HCT116 (cell line): ENCODE measurements around the gene PDE4DIP. TPM values are rescaled to one million over a fixed set of nuclear protein-coding genes. Genes with fewer than 3 reads are reported as not detected.
A peak's percentile ranks its signal among the peaks of the same experiment; 100 is the strongest.
"Not testable (repeated sequence)": the region's sequence is repeated elsewhere in the genome, so short reads cannot be mapped to it uniquely, and the experiment has no call there.

Experiments
- ATAC-seq: fragments of 200-7000 bp; cut with Tn5 transposase; 2 replicates; pipeline ENCODE4 v1.9.1; 2020; ENCODE audit warnings: mild to moderate bottlenecking, moderate library complexity
- BruUV-seq: library from RNA; stranded (reverse); fragments of 400-500 nt; replicated peaks from 2 replicates; lab custom pipeline; 2021; lab: Mats Ljungman, UMichigan
- CTCF ChIA-PET: fragments of 300-600 bp; sonication (Branson Sonifier 250); formaldehyde crosslinking; loops from one replicate; lab custom pipeline; 2021; ENCODE audit warnings: antibody characterized with exemption; lab: Charles Lee
- POLR2A ChIA-PET: fragments of 300-600, 350-600 bp; sonication (Branson Sonifier 250); formaldehyde crosslinking; loops from one replicate; lab custom pipeline; 2021; ENCODE audit warnings: antibody characterized with exemption; lab: Charles Lee
- RAD21 ChIA-PET, 2 experiments: fragments of 300-600 bp; sonication (Branson Sonifier 250); formaldehyde crosslinking; loops; one replicate each; lab custom pipeline; 2023; ENCODE audit warnings: low total read pairs in 2 of 2; ENCODE audit not compliant: uncharacterized antibody in 2 of 2, unreplicated experiment in 2 of 2, low non-redundant PET in 1 of 2; lab: Charles Lee
- DNase-seq: peaks from one replicate; pipeline ENCODE4 v3.0.0-alpha.2; 2010; ENCODE audit warnings: low read depth, low spot score
- H2AFZ ChIP-seq: fragments of 200-600 bp; shearing (Covaris generic), sonication (generic); 2 replicates; pipeline ENCODE4 v1.6.1; 2017; ENCODE audit warnings: low read depth, mixed run types, mixed read lengths, antibody characterized with exemption, low read length; ENCODE audit not compliant: poor library complexity, severe bottlenecking
- H3K27ac ChIP-seq: 2 replicates; pipeline ENCODE4 v1.5.1; 2012; ENCODE audit warnings: low read depth, low read length
- H3K27me3 ChIP-seq: fragments of 200-600 bp; sonication (generic); 2 replicates; pipeline ENCODE4 v1.6.1; 2016; ENCODE audit warnings: mixed run types, low read length, mixed read lengths; ENCODE audit not compliant: insufficient read depth
- H3K36me3 ChIP-seq, 2 experiments: fragments of 200-500 bp in 1 of 2; fragments of 200-600 bp in 1 of 2; sonication (Bioruptor generic) in 1 of 2; sonication (generic) in 1 of 2; 2 replicates each; pipeline versions ENCODE4 v1.5.1 to v1.6.1; 2014 to 2016; ENCODE audit warnings: low read length in 2 of 2, inconsistent platforms in 1 of 2, mixed read lengths in 1 of 2, mixed run types in 1 of 2; ENCODE audit not compliant: insufficient read depth in 2 of 2, control insufficient read depth in 1 of 2
- H3K4me1 ChIP-seq, 2 experiments: fragments of 200-600 bp in 1 of 2; sonication (generic) in 1 of 2; 2 replicates each; pipeline versions ENCODE4 v1.5.1 to v1.6.1; 2012 to 2017; ENCODE audit warnings: low read length in 2 of 2, inconsistent platforms in 1 of 2, mild to moderate bottlenecking in 1 of 2, mixed read lengths in 1 of 2, mixed run types in 1 of 2, moderate library complexity in 1 of 2; ENCODE audit not compliant: insufficient read depth in 2 of 2, control insufficient read depth in 1 of 2
- H3K4me2 ChIP-seq: fragments of 200-600 bp; sonication (generic); 2 replicates; pipeline ENCODE4 v1.6.1; 2017; ENCODE audit warnings: mixed run types, low read length, mixed read lengths
- H3K4me3 ChIP-seq, 2 experiments: fragments of 200-600 bp in 1 of 2; sonication (generic) in 1 of 2; replicated peaks in 1 of 2; 2 replicates each; pipeline ENCODE4 v1.5.1; 2011 to 2016; ENCODE audit warnings: low read length in 2 of 2, control low read depth in 1 of 2, low read depth in 1 of 2, mild to moderate bottlenecking in 1 of 2, mixed read lengths in 1 of 2, mixed run types in 1 of 2
- H3K79me2 ChIP-seq: fragments of 200-600 bp; sonication (generic); 2 replicates; pipeline ENCODE4 v1.6.1; 2017; ENCODE audit warnings: mild to moderate bottlenecking, mixed run types, low read length, moderate library complexity, mixed read lengths; ENCODE audit not compliant: insufficient read depth
- H3K9ac ChIP-seq: fragments of 200-600 bp; sonication (generic); 2 replicates; pipeline ENCODE4 v1.6.1; 2016; ENCODE audit warnings: low read length, mixed read lengths
- H3K9me2 ChIP-seq: fragments of 200-600 bp; sonication (generic), shearing (Covaris generic); 2 replicates; pipeline ENCODE4 v1.6.1; 2017; ENCODE audit warnings: mixed run types, mild to moderate bottlenecking, moderate library complexity; ENCODE audit not compliant: insufficient read depth
- H3K9me3 ChIP-seq, 2 experiments: fragments of 200-500 bp in 1 of 2; fragments of 200-600 bp in 1 of 2; sonication (Bioruptor generic) in 1 of 2; sonication (generic) in 1 of 2; 2 replicates each; pipeline ENCODE4 v1.6.1; 2014 to 2017; ENCODE audit warnings: low read length in 2 of 2, mixed read lengths in 2 of 2, inconsistent platforms in 1 of 2, low read depth in 1 of 2, mild to moderate bottlenecking in 1 of 2, mixed run types in 1 of 2, moderate library complexity in 1 of 2; ENCODE audit not compliant: control insufficient read depth in 1 of 2, insufficient read depth in 1 of 2
- H4K20me1 ChIP-seq: fragments of 200-600 bp; sonication (generic), shearing (Covaris generic); 2 replicates; pipeline ENCODE4 v1.6.1; 2017; ENCODE audit warnings: mixed run types, mild to moderate bottlenecking, moderate library complexity; ENCODE audit not compliant: insufficient read depth
- intact Hi-C: fragments of 100-400 bp; cut with micrococcal nuclease; formaldehyde crosslinking; loops from 2 replicates; pipeline ENCODE4 v1.10.0; 2022
- total RNA-seq: library from RNA; stranded (reverse); gene quantifications from one replicate; pipeline ENCODE4 v1.2.1, GENCODE V29; 2021; ENCODE audit not compliant: unreplicated experiment

Gene PDE4DIP
- total RNA-seq, 1 experiment from 2014 or later: 16.3 TPM

DNA sequence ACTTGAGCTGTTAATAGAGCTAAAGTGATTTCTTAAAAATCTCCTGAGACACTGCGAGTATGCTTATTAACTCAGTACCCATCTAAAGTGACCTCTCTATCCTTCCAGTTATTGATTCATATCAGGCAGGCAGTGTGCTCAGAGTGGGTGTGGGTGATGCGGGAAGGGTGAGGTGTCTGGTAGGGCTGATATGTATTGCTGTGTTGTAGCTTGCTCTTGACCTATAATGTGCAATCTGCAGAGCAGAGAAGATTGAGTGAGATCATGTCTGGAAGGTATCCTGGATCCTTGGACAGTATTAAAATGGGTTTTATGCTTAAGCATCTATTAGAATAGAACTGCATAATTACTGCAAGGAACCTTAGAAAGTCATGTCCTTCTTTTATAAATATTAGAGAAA is 15.8 kb downstream of the PDE4DIP start:
- H3K27me3 ChIP-seq, H3K4me1 ChIP-seq, ATAC-seq, H3K4me2 ChIP-seq, H4K20me1 ChIP-seq, H3K79me2 ChIP-seq, H3K9ac ChIP-seq, RAD21 ChIA-PET, H3K36me3 ChIP-seq, DNase-seq, H2AFZ ChIP-seq, BruUV-seq, H3K9me3 ChIP-seq, H3K9me2 ChIP-seq, POLR2A ChIA-PET, H3K4me3 ChIP-seq, intact Hi-C loops, H3K27ac ChIP-seq, CTCF ChIA-PET: not testable (repeated sequence)

DNA sequence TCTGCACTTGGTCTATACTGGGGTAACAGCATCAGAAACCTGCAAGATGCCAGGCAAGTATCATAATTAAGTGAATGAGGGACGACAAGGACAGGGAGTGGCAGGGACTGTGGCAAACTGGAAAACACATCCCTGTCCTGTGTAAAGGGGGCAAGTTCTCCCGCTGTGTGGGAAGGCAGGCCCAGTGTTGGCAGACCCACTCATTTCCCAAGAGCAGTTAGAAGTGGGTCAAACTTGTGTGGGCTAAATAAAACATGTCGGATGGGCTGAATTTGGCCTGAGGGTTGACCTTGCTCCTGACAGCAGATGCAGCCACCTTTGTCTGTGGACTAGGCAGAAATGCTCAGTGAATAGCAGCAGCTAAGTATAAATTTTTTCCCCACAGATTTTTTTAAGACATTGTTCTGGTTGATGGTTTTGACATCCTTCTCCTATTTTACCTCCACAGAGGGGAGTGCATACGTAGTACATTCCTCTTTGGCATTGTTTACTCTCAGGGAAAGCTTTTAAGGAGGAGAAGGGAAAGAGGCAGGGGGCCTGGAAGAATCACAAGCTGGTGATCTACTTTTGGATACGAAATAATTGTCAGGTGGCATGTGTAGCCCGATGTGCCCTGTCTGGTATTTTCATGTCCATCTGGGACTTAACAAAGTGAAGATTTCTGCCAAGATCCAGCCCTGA is 16.5 kb downstream of the PDE4DIP start:
- H3K9me2 ChIP-seq, POLR2A ChIA-PET, ATAC-seq, H3K79me2 ChIP-seq, H3K4me2 ChIP-seq, H4K20me1 ChIP-seq, BruUV-seq, DNase-seq, H3K9ac ChIP-seq, H2AFZ ChIP-seq, H3K27me3 ChIP-seq, CTCF ChIA-PET, H3K36me3 ChIP-seq, H3K4me1 ChIP-seq, RAD21 ChIA-PET, H3K4me3 ChIP-seq, H3K9me3 ChIP-seq, H3K27ac ChIP-seq, intact Hi-C loops: not testable (repeated sequence)

DNA sequence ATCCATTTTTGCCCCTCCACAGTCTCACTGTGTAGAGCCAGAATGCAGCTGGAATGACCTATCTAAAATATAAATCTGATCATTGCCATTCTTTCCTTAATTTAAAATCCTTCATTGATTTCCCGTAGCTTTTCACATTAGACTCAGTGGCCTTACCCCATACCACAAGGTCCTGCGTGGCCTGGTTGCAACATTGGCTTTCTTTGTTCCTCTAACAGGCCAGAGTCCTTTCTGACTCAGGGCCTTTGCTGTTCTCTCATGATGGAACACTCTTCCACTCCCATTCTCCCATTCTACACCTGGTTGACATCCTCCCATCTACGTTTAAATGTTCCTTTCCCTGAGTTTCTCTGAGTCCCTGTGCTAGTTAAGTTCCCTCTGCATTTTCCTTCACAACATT is 18.4 kb downstream of the PDE4DIP start:
- not testable (repeated sequence) for H2AFZ ChIP-seq, H3K27ac ChIP-seq

DNA sequence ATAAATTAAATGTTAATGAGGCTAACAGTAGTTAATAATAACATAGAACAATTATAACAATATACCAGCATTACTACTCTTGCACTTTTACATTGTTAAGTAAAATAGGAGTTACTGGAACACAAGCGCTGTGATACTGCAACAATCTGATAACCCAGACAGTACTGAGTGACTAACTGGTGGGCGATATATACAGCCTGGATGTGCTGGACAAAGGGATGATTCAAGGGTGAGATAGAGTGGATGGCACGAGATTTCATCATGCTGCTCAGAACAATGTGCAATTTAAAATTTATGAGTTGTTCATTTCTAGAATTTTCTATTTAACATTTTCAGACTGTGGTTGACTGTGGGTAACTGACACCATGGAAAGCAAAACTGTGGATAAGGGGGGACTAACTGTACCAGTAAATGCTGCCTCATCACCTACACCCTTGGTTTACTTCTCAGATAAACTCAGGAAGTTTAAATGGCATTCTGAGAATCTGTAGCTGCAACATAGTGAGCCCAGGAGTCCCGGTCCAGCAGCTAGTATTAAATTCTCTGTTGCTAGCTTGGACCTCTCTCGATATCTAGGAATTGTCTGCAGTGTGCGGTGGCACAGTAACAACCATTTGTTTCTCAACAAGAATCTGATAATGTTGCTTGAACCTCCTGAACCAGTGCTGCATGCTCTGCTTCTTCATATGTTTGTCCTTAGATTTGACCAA is 24.9 kb downstream of the PDE4DIP start:
- RAD21 ChIA-PET, intact Hi-C loops, H3K36me3 ChIP-seq, H2AFZ ChIP-seq, H3K27me3 ChIP-seq, H3K79me2 ChIP-seq, H3K4me1 ChIP-seq, H3K4me2 ChIP-seq, H3K4me3 ChIP-seq, POLR2A ChIA-PET, H3K9me2 ChIP-seq, DNase-seq, CTCF ChIA-PET, H3K27ac ChIP-seq, BruUV-seq, H3K9me3 ChIP-seq, H4K20me1 ChIP-seq, H3K9ac ChIP-seq: not testable (repeated sequence)
- peak; percentile 11; the same call in 1 of the 2 replicates for ATAC-seq

More for the DNA sequence above, 18.4 kb downstream of the PDE4DIP start:
- intact Hi-C loops, H3K36me3 ChIP-seq, RAD21 ChIA-PET, POLR2A ChIA-PET, H3K9ac ChIP-seq, H3K4me3 ChIP-seq, H3K9me3 ChIP-seq, CTCF ChIA-PET, H3K4me2 ChIP-seq, H3K79me2 ChIP-seq, H3K9me2 ChIP-seq, H4K20me1 ChIP-seq, H3K4me1 ChIP-seq, ATAC-seq, H3K27me3 ChIP-seq, BruUV-seq, DNase-seq: not testable (repeated sequence)
